Hematopoietic multipotent progenitor cell treated with erythropoietin and hydrocortisone succinate and interleukin-3 and kit ligand, for 6 days (in vitro differentiated cells): ENCODE results near the gene EIF2AK2.

ENCODE experiments used
- DNase-seq: peaks from one replicate; pipeline ENCODE4 v3.0.0-alpha.2; 2015

Gene EIF2AK2

GRCh38 chr2:37098416-37099118, 58.2 kb downstream of the EIF2AK2 start:
- no peak for DNase-seq

GRCh38 chr2:37096568-37096967, 60.2 kb downstream of the EIF2AK2 start:
- DNase-seq: no peak

- DNase-seq: no peak
Measured at GRCh38 chr2:37091873-37092272, 64.9 kb downstream of the EIF2AK2 start.

GRCh38 chr2:37090019-37090477, 66.7 kb downstream of the EIF2AK2 start:
- DNase-seq: no peak

GRCh38 chr2:37085731-37086147, 71.0 kb downstream of the EIF2AK2 start:
- DNase-seq: peak; percentile 34

GRCh38 chr2:37084797-37085196, 72.0 kb downstream of the EIF2AK2 start:
- DNase-seq: no peak

- peak; percentile 98 for DNase-seq
Measured at GRCh38 chr2:37083873-37084794, 72.6 kb downstream of the EIF2AK2 start, which contains the start of the genes GPATCH11 and HEATR5B. Gene GPATCH11, plus strand, starts transcription at chr2:37084518. Its CDS starts 3,864 bp downstream, at chr2:37088382. Gene HEATR5B, minus strand, starts transcription at chr2:37084372. Its CDS starts 958 bp downstream, at chr2:37083414.

- DNase-seq: no peak
Measured at GRCh38 chr2:37080689-37081088, 76.1 kb downstream of the EIF2AK2 start.

GRCh38 chr2:37080266-37080665, 76.5 kb downstream of the EIF2AK2 start:
- no peak for DNase-seq

- DNase-seq: no peak
Measured at GRCh38 chr2:37070931-37071330, 85.8 kb downstream of the EIF2AK2 start.

GRCh38 chr2:37068686-37069085, 88.1 kb downstream of the EIF2AK2 start:
- DNase-seq: peak; percentile 43

- DNase-seq: no peak
Measured at GRCh38 chr2:37061776-37062175, 95.0 kb downstream of the EIF2AK2 start.

- no peak for DNase-seq
Measured at GRCh38 chr2:37061013-37061711, 95.6 kb downstream of the EIF2AK2 start.

- DNase-seq: no peak
Measured at GRCh38 chr2:37060446-37060845, 96.3 kb downstream of the EIF2AK2 start.

GRCh38 chr2:37059841-37060240, 96.9 kb downstream of the EIF2AK2 start:
- peak; percentile 64 for DNase-seq

GRCh38 chr2:37052600-37053332, 104.0 kb downstream of the EIF2AK2 start:
- peak; percentile 24 for DNase-seq
